NCI-H2171 (cell line): ENCODE measurements around the gene FPR2.
"Not testable (repeated sequence)": the region's sequence is repeated elsewhere in the genome, so short reads cannot be mapped to it uniquely, and the experiment has no call there.

ENCODE experiments used
- DNase-seq: peaks from one replicate; lab custom pipeline; 2025; lab: John Stamatoyannopoulos, UW

The FPR2 gene

DNA sequence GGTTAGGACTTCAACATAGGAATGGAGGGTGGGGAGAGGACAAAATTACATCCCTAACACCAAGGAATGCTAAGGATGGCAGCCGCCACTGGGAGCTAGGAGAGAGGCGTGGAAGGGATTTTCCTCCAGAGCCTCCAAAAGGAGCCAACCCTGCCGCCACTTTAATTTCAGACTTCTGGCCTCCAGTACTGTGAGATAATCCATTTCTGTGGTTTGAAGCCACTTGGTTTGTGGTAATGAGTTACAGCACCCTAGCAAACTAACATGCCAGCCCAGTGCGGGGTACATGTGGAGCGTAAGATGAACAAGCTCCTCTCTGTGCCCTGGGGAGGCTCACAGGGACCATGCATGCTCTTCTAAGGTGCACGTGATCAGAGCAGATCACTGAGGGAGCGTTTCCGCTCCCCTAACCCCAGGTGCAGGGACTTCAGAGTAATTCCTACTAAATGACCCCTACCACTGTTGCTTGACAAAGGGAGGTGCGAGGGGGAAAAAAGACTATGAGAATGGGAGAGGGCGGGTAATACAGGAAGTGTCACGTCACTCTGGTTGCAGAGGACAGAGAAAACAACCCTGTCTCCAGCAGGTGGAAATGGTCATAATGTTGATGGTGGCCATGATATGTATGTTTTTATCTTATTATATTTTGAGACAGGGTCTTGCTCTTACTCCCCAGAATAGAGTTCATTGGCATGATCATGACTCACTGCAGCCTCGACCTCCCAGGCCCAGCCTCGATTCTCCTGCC, 21.3 kb upstream of the FPR2 start:
- DNase-seq, result no peak

DNA sequence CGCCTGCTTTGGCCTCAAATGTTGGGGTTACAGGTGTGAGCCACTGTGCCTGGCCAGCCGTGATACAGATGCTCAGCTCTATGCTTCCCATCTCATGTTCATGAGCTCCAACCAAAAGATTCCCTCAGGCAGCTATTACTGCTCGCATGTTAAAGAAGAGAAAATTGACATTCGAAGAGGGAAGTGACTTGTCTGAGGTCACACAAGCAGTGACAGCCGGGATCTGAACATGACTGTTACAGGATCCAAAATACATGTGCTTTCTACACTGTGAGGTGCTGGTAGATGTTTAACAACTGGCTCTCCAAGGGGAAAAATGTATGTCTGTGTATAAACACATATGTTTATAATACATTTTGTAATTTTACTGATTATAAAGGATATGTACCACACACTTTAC, 20.6 kb upstream of the FPR2 start:
- DNase-seq, result no peak

DNA sequence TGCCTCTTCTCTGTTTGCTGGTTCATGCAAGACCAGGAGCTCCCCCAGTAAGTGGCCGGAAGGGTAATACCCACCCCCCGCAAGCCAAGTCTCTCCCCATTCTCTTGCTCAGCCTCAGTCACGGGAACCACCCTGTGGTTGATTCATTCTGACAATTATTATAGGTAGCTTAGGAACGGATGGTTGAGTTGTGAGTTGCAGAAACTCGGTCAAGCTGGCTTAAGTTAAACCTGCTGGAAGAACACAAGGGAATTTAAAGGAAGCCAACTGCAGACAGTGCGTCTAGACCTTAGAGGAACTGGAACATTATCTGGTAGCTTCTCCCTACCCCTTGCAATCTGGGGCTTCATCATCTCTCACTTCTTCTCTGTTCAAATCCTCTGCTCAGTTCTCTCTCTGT, 18.2 kb upstream of the FPR2 start:
- no peak for DNase-seq

DNA sequence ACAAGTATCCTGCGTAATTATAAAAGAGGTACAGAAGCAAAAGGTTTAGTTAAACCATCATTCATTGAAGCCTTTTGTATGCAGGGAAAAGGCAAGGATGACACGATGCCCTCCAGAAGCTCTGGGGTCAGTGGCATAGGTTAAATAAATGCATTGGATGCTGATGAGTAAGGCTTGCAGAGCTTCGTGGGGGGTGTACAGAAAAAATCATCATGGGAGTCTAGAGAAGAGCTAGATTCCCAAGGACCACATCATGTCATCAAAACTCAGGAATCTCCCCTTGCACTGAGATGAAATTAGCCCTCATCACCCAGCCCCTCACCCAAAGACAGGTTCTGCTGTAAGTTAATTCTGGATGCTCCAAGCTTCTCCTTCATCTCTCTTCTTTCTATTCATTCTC, 17.6 kb upstream of the FPR2 start:
- no peak for DNase-seq

DNA sequence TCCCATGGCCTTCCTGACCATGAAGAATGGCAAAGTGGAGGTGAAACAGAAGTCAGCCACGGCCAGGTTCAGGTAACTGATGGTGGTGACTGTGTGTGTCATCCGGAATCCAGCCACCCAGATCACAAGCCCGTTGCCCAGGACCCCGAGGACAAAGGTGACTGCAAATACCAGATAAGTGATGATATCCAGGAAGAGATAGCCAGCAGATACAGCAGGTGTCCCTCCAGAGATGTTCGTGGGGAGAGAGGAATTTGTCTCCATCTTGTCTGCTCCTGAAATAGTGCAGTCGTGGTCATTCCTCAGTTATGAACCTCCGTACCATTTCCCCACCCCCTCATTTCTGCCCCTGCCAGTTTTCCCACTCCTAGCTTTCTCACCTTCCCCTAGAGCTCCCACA, 14.2 kb upstream of the FPR2 start:
- DNase-seq, result no peak

DNA sequence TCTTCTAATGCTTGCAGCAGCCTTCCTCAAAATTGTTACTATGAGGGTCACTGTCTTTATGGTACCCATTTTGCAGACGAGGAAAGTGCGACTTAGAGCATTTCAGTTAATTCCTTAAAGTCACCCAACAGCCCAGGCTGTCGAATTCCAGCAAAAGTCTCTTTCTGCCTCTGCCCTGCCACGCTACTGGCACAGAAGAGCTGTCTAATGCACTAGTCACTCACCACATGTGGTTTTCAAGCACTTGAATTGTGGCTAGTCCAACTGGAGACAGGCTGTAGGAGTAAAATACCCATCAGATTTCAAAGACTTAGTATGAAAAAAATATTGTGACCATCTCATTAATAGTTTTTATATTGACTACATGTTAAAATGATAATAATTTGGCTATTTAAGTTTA, 11.0 kb upstream of the FPR2 start:
- no peak for DNase-seq

DNA sequence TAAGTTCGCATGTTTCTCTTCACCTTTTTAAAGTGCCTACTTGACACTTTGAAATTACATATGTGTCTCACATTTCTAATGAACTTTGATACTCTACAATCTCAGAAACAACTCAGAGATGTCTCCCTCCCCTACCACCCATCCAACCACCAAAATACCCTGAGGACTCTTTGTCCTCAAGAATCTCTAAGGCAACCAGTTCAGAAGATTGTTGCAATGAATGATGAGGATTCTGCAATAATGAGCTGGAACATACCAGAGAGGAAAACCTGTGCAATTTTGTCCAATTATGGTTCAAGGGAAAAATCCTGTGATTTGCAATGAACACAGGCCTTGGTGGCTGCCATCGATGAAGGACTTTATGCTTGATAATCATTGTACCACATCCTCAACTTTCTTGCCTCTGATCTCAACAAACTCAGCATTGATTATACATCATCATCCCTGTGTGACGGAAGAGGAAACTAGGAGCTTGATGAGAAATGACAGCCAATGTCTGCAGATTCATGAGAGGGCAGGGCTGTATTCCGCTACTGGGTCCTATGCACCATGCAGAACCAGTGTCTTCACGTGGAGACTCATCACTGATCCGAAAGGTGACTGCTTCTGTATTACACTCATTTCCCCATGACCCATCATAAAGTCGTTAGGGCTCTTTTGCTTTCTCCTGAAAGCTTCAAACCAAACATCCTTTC, 10.4 kb upstream of the FPR2 start:
- DNase-seq, result no peak

DNA sequence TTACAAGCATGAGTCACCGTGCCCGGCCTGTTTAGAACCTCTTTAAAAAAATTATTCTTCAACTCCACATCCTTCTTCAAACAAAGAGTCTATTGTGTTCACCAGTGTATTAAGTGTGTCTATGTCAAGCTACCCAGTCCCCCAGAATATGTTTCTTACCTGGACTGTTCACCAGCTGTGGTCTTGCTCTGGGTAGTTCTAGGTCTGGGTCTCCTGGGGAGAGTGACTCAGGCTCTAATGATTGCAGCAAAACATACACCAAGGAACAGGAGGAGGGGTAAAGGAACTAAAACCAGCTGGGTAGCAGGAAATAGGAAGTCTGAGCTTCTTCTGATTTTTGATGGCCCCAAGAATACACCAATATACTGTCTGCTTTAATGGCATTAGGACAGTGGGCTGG, 9.3 kb upstream of the FPR2 start, which contains the start of gene FPR1:
Gene FPR1, minus strand, starts transcription at position 224 of the 400 bp plus-strand sequence. CDS start 4,884 bp downstream, outside the sequence.
- DNase-seq, result no peak

DNA sequence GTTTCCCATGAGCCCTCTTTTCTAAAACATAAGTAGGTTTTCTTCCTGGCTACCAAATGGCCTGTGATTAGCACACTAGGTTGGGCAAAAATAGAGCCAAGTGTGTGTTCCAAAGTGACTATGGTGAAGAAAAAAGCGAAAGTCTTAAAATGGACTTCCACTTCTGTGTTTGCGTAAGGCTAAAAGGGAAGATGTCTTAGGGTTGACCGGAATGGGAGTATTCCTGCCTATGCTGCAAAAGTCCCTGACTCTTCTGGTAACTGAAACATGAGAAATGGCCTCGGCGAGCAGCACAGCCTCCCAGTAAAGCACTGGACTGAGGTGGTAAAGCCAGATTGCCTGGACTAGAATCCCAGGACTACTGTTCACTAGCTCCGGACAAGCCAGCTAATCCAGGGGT, 6.9 kb upstream of the FPR2 start:
- no peak for DNase-seq

DNA sequence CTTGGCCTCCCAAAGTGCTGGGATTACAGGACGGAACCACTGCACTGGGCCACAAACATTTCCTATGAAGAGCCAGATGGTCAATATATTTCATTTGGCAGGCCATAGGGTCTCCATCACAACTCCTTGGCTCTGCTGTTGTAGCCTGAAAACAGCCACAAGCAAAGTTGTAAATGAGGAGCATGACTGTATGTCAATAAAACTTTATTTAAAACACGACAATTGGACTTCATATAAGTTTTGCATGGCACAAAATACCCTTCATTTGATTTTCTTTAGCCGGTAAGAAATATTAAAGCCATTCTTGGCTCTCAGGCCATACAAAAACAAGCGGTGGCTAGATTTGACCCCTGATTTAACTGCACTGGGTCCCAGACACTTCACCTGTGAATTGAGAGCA, 6.2 kb upstream of the FPR2 start:
- DNase-seq, result no peak

DNA sequence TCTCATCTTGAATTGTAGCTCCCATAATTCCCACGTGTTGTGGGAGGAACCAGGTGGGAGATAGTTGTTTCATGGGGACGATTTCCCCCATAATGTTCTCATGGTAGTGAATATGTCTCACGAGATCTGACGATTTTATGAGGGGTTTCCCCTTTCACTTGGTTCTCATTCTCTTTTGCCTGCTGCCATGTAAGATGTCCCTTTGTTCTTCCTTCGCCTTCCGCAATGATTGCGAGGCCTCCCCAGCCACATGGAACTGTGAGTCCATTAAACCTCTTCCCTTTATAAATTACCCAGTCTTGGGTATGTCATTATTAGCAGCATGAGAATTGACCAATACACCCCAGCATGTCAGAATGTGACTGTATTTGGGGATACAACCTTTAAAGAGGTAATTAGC, 5.4 kb upstream of the FPR2 start:
- no peak for DNase-seq

DNA sequence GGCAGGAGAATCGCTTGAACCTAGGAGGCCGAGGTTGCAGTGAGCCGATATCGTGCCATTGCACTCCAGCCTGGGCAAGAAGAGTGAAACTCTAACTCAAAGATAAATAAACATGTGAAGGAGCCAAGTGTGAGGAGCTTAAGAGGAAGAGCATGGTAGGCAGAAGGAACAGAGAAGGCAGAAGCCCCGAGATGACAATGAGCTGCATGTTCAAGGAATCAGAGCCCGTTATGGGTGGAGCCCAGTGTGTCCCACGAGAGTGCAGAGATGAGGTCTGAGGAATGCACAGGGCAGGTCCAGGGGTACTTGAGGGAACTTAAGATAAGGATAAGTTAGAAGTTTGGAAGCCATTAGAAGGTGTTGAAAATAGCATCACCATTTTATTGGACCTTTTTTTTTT, 716 bp downstream of the FPR2 start:
- DNase-seq, result no peak

DNA sequence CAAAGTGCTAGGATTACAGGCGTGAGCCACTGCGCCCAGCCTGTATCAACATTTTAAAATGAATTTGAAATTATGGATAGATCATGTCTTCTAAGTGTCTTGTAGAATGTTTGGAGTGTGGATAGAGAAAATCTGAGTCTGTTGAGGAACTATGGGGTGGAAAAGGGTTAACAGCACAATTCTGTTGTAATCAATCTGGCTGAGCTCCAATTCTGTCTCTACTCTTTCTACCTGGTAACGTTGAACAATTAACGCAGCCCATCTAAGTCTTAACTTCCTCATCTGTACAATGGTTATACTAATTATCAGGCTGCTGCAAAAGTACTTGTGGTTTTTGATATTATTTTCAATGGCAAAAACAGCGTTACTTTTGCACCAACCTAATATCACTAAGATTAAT, 4.1 kb downstream of the FPR2 start:
- no peak for DNase-seq

DNA sequence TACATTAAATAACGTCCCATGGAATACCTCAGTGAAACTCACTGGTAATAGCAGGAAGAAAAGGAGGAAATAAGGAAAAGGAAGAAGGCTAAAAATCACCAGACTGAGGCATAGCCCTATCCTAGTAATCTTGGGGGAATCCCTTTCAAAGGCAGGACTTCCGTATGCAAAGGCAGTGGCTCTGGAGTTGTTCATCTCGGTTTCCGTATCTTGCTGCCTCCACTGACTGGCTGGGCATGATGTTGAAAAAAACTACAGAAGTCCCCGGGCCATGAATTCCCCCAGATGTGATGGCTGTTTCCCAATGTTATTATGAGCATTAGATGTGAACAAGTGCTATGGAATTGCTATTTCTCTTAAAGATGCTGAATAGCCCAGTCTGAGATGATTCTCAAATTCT, 5.5 kb downstream of the FPR2 start:
- DNase-seq, result no peak

DNA sequence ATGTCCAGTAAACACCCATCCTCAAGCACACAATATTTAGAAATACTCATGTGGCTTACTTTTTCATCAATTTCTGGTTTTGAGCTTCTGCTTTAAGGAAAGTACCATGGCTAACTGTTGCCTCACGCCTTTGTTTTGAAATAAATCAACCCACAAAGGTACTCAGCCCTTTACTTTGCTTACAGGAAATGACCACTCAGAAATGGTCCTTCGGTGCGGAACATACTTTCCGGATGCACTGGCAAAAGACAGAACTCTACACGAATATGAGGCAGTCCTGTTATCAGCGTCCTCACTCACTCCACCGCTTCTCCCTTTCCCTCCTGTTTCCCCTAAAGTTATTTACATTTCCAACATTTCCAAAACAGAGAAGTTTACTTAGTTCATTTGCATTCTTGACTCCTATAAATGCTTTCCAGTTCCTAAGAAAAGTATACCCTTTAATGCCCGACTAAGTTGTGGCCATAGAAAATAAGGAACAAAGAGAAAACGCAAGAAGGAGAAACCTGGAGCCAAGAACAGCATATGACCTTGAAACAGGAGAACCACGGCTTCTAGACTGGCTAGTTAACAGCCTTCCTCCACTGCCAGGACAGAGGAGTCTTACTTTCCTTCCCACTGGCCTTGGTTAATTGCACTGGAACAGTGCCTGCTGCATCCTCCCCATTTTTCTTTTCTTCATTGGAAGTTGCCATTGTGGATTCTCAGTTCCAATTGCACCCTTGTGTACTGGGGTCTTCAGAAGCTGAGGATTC, 10.6 kb downstream of the FPR2 start:
- DNase-seq, result no peak

DNA sequence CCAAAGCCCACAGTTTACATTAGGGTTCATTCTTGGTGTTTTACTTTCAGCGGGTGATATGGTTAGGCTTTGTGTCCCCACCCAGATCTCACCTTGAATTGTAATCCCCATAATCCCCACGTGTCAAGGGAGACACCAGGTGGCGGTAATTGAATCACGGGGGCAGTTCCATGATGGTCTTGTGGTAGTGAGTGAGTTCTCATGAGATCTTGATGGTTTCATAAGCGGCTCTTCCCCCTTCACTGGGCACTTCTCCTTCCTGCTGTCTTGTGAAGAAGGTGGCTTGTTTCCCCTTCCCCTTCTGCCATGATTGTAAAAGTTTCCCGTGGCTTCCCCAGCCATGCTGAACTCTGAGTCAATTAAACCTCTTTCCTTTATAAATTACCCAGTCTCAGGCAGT, 12.0 kb downstream of the FPR2 start:
- DNase-seq, result no peak

DNA sequence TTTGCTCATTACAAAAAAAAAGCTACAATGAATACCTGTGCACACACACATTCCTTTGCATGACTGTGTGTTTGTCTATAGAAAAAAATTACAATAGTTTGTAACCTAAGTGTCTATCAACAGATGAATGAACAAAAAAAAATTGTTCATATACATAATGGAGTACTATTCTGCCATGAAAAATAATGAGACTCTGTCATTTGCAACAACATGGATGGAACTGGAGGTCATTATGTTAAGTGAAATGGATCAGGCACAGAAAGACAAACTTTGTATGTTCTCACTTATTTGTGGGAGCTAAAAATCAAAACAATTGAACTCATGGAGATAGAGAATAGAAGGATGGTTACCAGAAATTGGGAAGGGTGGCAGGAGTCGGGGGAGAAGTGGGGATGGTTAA, 15.6 kb downstream of the FPR2 start:
- not testable (repeated sequence) for DNase-seq

DNA sequence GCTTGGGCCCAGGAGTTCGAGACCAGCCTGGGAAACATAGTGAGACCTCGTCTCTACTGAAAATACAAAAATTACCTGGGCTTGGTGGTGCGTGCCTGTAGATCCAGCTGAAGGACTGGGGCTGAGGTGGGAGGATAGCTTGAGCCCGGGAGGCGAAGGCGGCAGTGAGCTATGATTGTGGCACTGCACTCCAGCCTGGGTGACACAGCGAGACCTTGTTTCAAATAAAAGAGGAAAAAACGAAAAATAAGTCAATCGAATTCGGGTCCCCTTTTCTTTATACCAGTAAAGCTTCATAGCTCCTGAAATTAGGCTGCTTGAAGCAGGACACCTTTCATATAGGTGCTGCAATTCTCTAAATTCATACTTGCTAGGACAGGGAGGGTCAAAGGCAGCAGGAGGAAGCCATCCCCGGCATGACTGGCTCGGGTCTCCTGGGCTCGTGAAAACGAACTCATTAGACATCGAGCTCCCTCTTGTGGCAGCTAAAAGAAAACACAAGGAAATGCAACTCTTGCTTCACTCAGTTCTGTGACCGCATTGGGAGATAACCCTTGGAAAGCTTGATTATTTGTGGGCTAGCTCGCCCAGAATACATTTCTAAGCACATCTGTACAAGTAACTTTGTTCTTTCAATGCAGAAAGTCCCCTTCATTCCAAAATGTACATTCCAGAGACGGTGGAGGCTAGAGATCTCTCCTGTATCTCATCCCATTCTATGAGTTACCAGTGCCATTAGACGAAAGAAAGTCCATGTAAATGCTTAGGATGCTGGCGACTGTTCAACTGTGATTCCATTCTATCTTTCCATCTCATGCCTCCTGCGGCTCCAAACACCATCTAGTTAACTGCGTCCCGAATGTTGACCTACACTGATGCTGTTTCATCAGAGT, 16.8 kb downstream of the FPR2 start:
- DNase-seq, result no peak

DNA sequence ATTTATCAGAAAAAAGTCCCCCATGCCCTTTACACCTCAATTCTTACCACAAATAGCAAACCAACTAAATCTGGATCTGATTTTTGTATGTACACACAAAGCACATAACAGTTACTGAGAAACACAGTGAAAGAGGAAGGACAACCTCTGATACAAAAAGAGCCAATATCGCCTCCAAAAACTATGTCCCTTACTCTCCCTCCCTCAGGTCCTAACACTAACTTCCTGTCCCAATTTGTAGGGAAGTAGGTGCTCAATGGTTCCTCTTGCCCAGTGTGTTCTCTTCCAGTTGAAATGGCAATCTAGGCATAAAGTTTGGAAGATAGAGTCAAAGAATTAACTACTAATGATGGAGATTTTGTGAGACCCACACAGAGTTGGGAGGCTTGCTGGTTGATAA, 18.2 kb downstream of the FPR2 start:
- no peak for DNase-seq

DNA sequence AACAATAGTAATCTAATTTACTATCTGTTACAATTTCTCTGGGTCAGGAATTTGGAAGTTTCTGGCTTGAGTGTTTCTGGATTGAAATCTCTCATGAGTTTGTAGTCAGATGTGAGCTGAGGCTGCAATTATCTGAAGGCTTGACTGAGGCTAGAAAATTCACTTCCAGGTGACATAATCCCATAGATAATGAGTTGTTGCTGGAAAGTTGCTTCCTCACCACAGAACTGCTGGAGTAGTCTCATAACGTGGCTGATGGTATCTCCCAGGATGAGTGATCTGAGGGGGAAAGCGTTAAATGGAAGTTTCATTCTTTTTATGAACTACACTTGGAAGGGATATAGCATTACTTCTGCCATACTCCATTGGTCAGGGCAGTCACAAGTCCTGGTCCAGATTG, 18.7 kb downstream of the FPR2 start:
- DNase-seq, result no peak

DNA sequence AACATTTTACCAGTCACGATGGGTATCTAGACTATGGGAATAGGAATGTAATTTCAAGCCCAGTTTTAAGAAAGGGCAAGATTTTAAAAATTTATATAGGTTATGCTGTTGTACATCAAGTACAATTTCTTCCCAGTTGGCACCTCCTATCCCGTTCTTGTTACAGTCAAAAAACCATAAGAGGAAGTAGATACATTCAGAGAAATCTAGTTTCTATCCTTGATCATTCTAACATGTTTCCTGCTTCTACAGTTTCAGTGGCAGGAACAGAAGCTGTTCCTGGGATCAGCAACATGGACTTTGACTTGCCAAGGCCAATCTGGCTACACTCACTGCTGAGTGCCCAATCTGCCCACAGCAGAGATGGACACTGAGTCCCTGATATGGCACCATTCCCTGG, 19.3 kb downstream of the FPR2 start:
- DNase-seq, result no peak

DNA sequence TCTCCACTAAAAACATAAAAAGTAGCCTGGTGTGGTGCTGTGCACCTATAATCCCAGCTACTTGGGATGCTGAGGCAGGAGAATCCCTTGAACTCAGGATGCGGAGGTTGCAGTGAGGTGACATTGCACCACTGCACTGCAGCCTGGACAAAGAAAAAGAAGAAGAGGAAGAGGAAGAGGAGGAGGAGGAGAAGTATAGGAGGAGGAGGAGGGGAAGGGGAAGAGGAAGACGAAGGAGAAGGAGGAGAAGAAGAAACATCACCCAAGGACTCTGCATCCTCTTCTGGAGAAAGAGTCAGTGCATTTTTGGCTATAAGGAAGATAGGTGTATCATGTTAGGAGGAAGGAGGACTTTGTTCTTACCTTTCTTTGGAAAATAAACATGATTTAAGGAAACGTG, 21.0 kb downstream of the FPR2 start:
- DNase-seq, result no peak
